GM23338 (cell line): ENCODE results near the gene EPHA3. TPM values are rescaled to one million over a fixed set of nuclear protein-coding genes. Genes with fewer than 3 reads are reported as not detected.

Experiments used
- ATAC-seq: fragments of 200-7000 bp; cut with Tn5 transposase; 3 replicates; pipeline ENCODE4 v1.9.1; 2020
- DNase-seq: peaks from one replicate; pipeline ENCODE4 v3.0.0-alpha.2; 2015; ENCODE audit warnings: low spot score
- H2AFZ ChIP-seq: fragments of 200-600 bp; sonication (generic); 2 replicates; pipeline ENCODE4 v1.8.0; 2016; ENCODE audit warnings: antibody characterized with exemption, mild to moderate bottlenecking, moderate library complexity
- H3F3A ChIP-seq: fragments of 200-600 bp; sonication (generic); replicated peaks from 2 replicates; pipeline ENCODE4 v1.8.0; 2017; ENCODE audit warnings: antibody characterized with exemption, mixed run types, low read depth
- H3K27ac ChIP-seq: fragments of 200-600 bp; sonication (generic); 2 replicates; pipeline ENCODE4 v1.6.1; 2016; ENCODE audit warnings: low read depth
- H3K27me3 ChIP-seq: fragments of 200-600 bp; sonication (generic); 2 replicates; pipeline ENCODE4 v1.8.0; 2016; ENCODE audit warnings: mild to moderate bottlenecking, mixed run types, moderate library complexity; ENCODE audit not compliant: insufficient read depth
- H3K36me3 ChIP-seq: fragments of 200-600 bp; sonication (generic); 2 replicates; pipeline ENCODE4 v1.8.0; 2016; ENCODE audit warnings: mild to moderate bottlenecking; ENCODE audit not compliant: insufficient read depth
- H3K4me1 ChIP-seq: fragments of 200-600 bp; sonication (generic); 2 replicates; pipeline ENCODE4 v1.8.0; 2016; ENCODE audit warnings: mild to moderate bottlenecking, moderate library complexity; ENCODE audit not compliant: insufficient read depth
- H3K4me2 ChIP-seq: fragments of 200-600 bp; sonication (generic); 2 replicates; pipeline ENCODE4 v1.7.1; 2017; ENCODE audit warnings: mixed run types
- H3K4me3 ChIP-seq: fragments of 200-600 bp; sonication (generic); 2 replicates; pipeline ENCODE4 v1.6.1; 2016; ENCODE audit warnings: mixed run types
- H3K79me2 ChIP-seq: fragments of 200-600 bp; sonication (generic); replicated peaks from 2 replicates; pipeline ENCODE4 v1.8.0; 2017; ENCODE audit warnings: mild to moderate bottlenecking; ENCODE audit not compliant: insufficient read depth
- H3K9me2 ChIP-seq: fragments of 200-600 bp; sonication (generic); 2 replicates; pipeline ENCODE4 v1.8.0; 2017; ENCODE audit not compliant: insufficient read depth
- H4K20me1 ChIP-seq: fragments of 200-600 bp; sonication (generic); replicated peaks from 2 replicates; pipeline ENCODE4 v1.8.0; 2017; ENCODE audit warnings: mild to moderate bottlenecking; ENCODE audit not compliant: insufficient read depth
- H3K27ac Mint-ChIP-seq: 2 replicates; pipeline ENCODE4 v1.8.0; 2020; ENCODE audit warnings: inconsistent platforms, mild to moderate bottlenecking, moderate library complexity, mixed read lengths
- H3K27me3 Mint-ChIP-seq: 3 replicates; pipeline ENCODE4 v1.8.0; 2022; ENCODE audit warnings: low read depth, mild to moderate bottlenecking, moderate library complexity, mixed read lengths, inconsistent platforms; ENCODE audit not compliant: insufficient read depth, poor library complexity
- H3K36me3 Mint-ChIP-seq: 3 replicates; pipeline ENCODE4 v1.8.0; 2021; ENCODE audit warnings: low read depth, mild to moderate bottlenecking, inconsistent platforms, moderate library complexity, mixed read lengths
- H3K4me1 Mint-ChIP-seq: 3 replicates; pipeline ENCODE4 v1.8.0; 2020; ENCODE audit warnings: mild to moderate bottlenecking, inconsistent platforms, mixed read lengths
- H3K4me3 Mint-ChIP-seq: 3 replicates; pipeline ENCODE4 v1.8.0; 2021; ENCODE audit warnings: moderate library complexity, mild to moderate bottlenecking, inconsistent platforms, mixed read lengths
- H3K9me3 Mint-ChIP-seq: 3 replicates; pipeline ENCODE4 v1.8.0; 2020; ENCODE audit warnings: moderate library complexity, mild to moderate bottlenecking, inconsistent platforms, mixed read lengths
- CREB1 ChIP-seq: fragments of 250-450 bp; sonication (Bioruptor Pico); IDR thresholded peaks from 2 replicates; pipeline ENCODE4 v1.5.0; 2020; ENCODE audit warnings: low read depth, mild to moderate bottlenecking, moderate library complexity
- EZH2 ChIP-seq: fragments of 200-600 bp; sonication (generic); IDR thresholded peaks from one replicate; pipeline ENCODE4 v1.8.0; 2017; ENCODE audit warnings: antibody characterized with exemption, mild to moderate bottlenecking, low read depth; ENCODE audit not compliant: unreplicated experiment
- EZH2phosphoT487 ChIP-seq: fragments of 200-600 bp; sonication (generic); IDR thresholded peaks from one replicate; pipeline ENCODE4 v1.8.1; 2018; ENCODE audit warnings: antibody characterized with exemption; ENCODE audit not compliant: unreplicated experiment
- JUNB ChIP-seq: IDR thresholded peaks from one replicate; pipeline ENCODE4 v1.6.1; 2016; ENCODE audit warnings: antibody characterized with exemption; ENCODE audit not compliant: unreplicated experiment
- NANOG ChIP-seq: IDR thresholded peaks from 2 replicates; pipeline ENCODE4 v1.6.1; 2016; ENCODE audit warnings: antibody characterized with exemption, borderline replicate concordance
- POLR2AphosphoS5 ChIP-seq: IDR thresholded peaks from 2 replicates; pipeline ENCODE4 v1.6.1; 2016; ENCODE audit warnings: antibody characterized with exemption, low read depth
- REST ChIP-seq: IDR thresholded peaks from one replicate; pipeline ENCODE4 v1.6.1; 2018; ENCODE audit warnings: antibody characterized with exemption; ENCODE audit not compliant: unreplicated experiment
- STAT1 ChIP-seq: IDR thresholded peaks from one replicate; pipeline ENCODE4 v1.6.1; 2016; ENCODE audit warnings: antibody characterized with exemption; ENCODE audit not compliant: unreplicated experiment
- ZNF462 ChIP-seq: fragments of 250-450 bp; sonication (Bioruptor Pico); IDR thresholded peaks from 2 replicates; pipeline ENCODE4 v1.5.0; 2020; ENCODE audit warnings: mild to moderate bottlenecking, moderate library complexity
- polyA plus RNA-seq: library from polyadenylated mRNA; unstranded; fragments of >200 nt; fragmentation: Nextera tagmentation; extraction: Ambion mirVana; gene quantifications from 2 replicates; pipeline ENCODE4 v1.2.1, GENCODE V29; 2016
- total RNA-seq: library from RNA; depleted of rRNA; stranded (reverse); fragments of >200 nt; shearing (Covaris generic); gene quantifications from 2 replicates; pipeline ENCODE4 v1.2.3, GENCODE V29; 2014
- TF ChIP-seq, protein P1 (sequence below), 2 experiments: fragments of 200-600 bp in 1 of 2; sonication (generic) in 1 of 2; conservative IDR thresholded peaks; 2 replicates each; pipeline versions ENCODE4 v1.5.1 to v1.6.1; 2016 to 2017; ENCODE audit warnings: antibody characterized with exemption in 2 of 2, low read depth in 2 of 2, mild to moderate bottlenecking in 2 of 2, moderate library complexity in 1 of 2
- TF ChIP-seq, protein P2 (sequence below): IDR thresholded peaks from 2 replicates; pipeline ENCODE4 v1.6.1; 2016; ENCODE audit warnings: antibody characterized with exemption

Gene EPHA3
- total and polyA plus RNA-seq, 2 experiments from 2014 or later: 0.05 to 0.21 TPM

- no peak for TF ChIP-seq REST
- no peak for TF ChIP-seq JUNB
- TF ChIP-seq EZH2: no peak
- no peak for TF ChIP-seq STAT1
- TF ChIP-seq, protein P1, sequence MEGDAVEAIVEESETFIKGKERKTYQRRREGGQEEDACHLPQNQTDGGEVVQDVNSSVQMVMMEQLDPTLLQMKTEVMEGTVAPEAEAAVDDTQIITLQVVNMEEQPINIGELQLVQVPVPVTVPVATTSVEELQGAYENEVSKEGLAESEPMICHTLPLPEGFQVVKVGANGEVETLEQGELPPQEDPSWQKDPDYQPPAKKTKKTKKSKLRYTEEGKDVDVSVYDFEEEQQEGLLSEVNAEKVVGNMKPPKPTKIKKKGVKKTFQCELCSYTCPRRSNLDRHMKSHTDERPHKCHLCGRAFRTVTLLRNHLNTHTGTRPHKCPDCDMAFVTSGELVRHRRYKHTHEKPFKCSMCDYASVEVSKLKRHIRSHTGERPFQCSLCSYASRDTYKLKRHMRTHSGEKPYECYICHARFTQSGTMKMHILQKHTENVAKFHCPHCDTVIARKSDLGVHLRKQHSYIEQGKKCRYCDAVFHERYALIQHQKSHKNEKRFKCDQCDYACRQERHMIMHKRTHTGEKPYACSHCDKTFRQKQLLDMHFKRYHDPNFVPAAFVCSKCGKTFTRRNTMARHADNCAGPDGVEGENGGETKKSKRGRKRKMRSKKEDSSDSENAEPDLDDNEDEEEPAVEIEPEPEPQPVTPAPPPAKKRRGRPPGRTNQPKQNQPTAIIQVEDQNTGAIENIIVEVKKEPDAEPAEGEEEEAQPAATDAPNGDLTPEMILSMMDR (conservative IDR thresholded peaks at IDR 0.05; ENCODE audit: low read depth in 2 of 2): no peak
Measured at GRCh38 chr3:89182056-89182455, 74.6 kb downstream of the EPHA3 start (continued).

- H2AFZ ChIP-seq: peak overlapping the region; percentile 9; the same call in 1 of the 2 replicates
- H3K4me3 ChIP-seq: no peak overlapping the region
- no peaks in the 10 kb centered on the region for H3K79me2 ChIP-seq
- peaks cover 44% of the 10 kb centered on the region for H3K4me1 Mint-ChIP-seq
- no peaks in the 10 kb centered on the region for H3K9me3 Mint-ChIP-seq
- no peaks in the 10 kb centered on the region for H3K27me3 ChIP-seq
- ATAC-seq (no peak), DNase-seq (no peak)
- H3K36me3 Mint-ChIP-seq: no peaks in the 10 kb centered on the region
- H4K20me1 ChIP-seq: no peaks in the 10 kb centered on the region
- H3K9me2 ChIP-seq: no peaks in the 10 kb centered on the region
- H3K27ac ChIP-seq: no peak overlapping the region
- H3K36me3 ChIP-seq: no peaks in the 10 kb centered on the region
- peaks cover 39% of the 10 kb centered on the region for H3K4me1 ChIP-seq
- H3K27ac Mint-ChIP-seq: no peak overlapping the region
- no peak overlapping the region for H3K4me3 Mint-ChIP-seq
- no peaks in the 10 kb centered on the region for H3F3A ChIP-seq
- H3K4me2 ChIP-seq: 0 out of 2 replicates have a peak overlapping the region, but pooled peaks have one; percentile 0
- H3K27me3 Mint-ChIP-seq: peaks cover 2% of the 10 kb centered on the region
- TF ChIP-seq, protein P2, sequence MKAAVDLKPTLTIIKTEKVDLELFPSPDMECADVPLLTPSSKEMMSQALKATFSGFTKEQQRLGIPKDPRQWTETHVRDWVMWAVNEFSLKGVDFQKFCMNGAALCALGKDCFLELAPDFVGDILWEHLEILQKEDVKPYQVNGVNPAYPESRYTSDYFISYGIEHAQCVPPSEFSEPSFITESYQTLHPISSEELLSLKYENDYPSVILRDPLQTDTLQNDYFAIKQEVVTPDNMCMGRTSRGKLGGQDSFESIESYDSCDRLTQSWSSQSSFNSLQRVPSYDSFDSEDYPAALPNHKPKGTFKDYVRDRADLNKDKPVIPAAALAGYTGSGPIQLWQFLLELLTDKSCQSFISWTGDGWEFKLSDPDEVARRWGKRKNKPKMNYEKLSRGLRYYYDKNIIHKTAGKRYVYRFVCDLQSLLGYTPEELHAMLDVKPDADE: no peak
- no peak for TF ChIP-seq JUNB
- TF ChIP-seq CREB1: no peak
- no peak for TF ChIP-seq EZH2phosphoT487
- TF ChIP-seq NANOG: no peak
- TF ChIP-seq POLR2AphosphoS5: no peak
- TF ChIP-seq ZNF462: no peak
- TF ChIP-seq STAT1: no peak
- TF ChIP-seq EZH2: no peak
Measured at GRCh38 chr3:89184151-89184995, 77.0 kb downstream of the EPHA3 start.
